HepG2 (cell line): ENCODE results near the gene ATP2B2. TPM values are rescaled to one million over a fixed set of nuclear protein-coding genes. Genes with fewer than 3 reads are reported as not detected.

ENCODE experiments used
- FLYWCH1 ChIP-seq: sonication (generic); formaldehyde crosslinking; IDR thresholded peaks from 2 replicates; pipeline ENCODE4 v1.8.1; 2023; ENCODE audit warnings: mild to moderate bottlenecking, missing genetic modification reagents
- FOXA1 ChIP-seq, 2 experiments: fragments of 450-650 bp in 1 of 2; sonication (generic) in 1 of 2; formaldehyde crosslinking in 1 of 2; IDR thresholded peaks; 2 replicates each; pipeline versions ENCODE4 v1.4.0 to v1.6.1; 2016 to 2020; ENCODE audit warnings: missing genetic modification reagents in 1 of 2
- HNF4A ChIP-seq: sonication (generic); formaldehyde crosslinking; IDR thresholded peaks from 2 replicates; pipeline ENCODE4 v1.4.0; 2020; ENCODE audit warnings: missing genetic modification reagents
- HOXA3 ChIP-seq: sonication (generic); formaldehyde crosslinking; IDR thresholded peaks from 2 replicates; pipeline ENCODE4 v1.5.0; 2020; ENCODE audit warnings: missing genetic modification reagents
- PITX1 ChIP-seq: sonication (generic); formaldehyde crosslinking; IDR thresholded peaks from 2 replicates; pipeline ENCODE4 v1.5.1; 2020; ENCODE audit warnings: mild to moderate bottlenecking, missing genetic modification reagents
- REL ChIP-seq: sonication (generic); formaldehyde crosslinking; conservative IDR thresholded peaks from 2 replicates; pipeline ENCODE4 v1.8.0; 2022; ENCODE audit warnings: mild to moderate bottlenecking, missing genetic modification reagents, moderate library complexity
- TBX2 ChIP-seq: sonication (generic); formaldehyde crosslinking; IDR thresholded peaks from 2 replicates; pipeline ENCODE4 v1.5.0; 2020; ENCODE audit warnings: missing genetic modification reagents, mild to moderate bottlenecking, borderline replicate concordance
- WIZ ChIP-seq: sonication (generic); formaldehyde crosslinking; IDR thresholded peaks from 2 replicates; pipeline ENCODE4 v1.5.1; 2020; ENCODE audit warnings: mild to moderate bottlenecking, missing genetic modification reagents
- ZEB1 ChIP-seq: IDR thresholded peaks from 2 replicates; pipeline ENCODE4 v1.6.1; 2012; ENCODE audit warnings: mild to moderate bottlenecking, low read depth, inconsistent platforms; ENCODE audit not compliant: insufficient replicate concordance
- ZFP36 ChIP-seq: fragments of 150-350 bp; IDR thresholded peaks from 2 replicates; pipeline ENCODE4 v1.6.1; 2018; ENCODE audit warnings: borderline replicate concordance, low read length, low read depth; ENCODE audit not compliant: partially characterized antibody
- ZNF235 ChIP-seq: sonication (generic); formaldehyde crosslinking; IDR thresholded peaks from 2 replicates; pipeline ENCODE4 v1.8.1; 2023; ENCODE audit warnings: mild to moderate bottlenecking, missing genetic modification reagents, borderline replicate concordance
- ZNF264 ChIP-seq: sonication (generic); formaldehyde crosslinking; IDR thresholded peaks from 2 replicates; pipeline ENCODE4 v1.4.0; 2020; ENCODE audit warnings: missing genetic modification reagents
- ZNF567 ChIP-seq: sonication (generic); formaldehyde crosslinking; IDR thresholded peaks from 2 replicates; pipeline ENCODE4 v1.8.1; 2023; ENCODE audit warnings: mild to moderate bottlenecking, missing genetic modification reagents, borderline replicate concordance
- ZNF619 ChIP-seq: sonication (generic); formaldehyde crosslinking; IDR thresholded peaks from 2 replicates; pipeline ENCODE4 v1.4.0; 2020; ENCODE audit warnings: mild to moderate bottlenecking, missing genetic modification reagents
- ZNF670 ChIP-seq: sonication (generic); formaldehyde crosslinking; IDR thresholded peaks from 2 replicates; pipeline ENCODE4 v1.8.0; 2022; ENCODE audit warnings: mild to moderate bottlenecking, missing genetic modification reagents, borderline replicate concordance
- ZNF724P ChIP-seq: sonication (generic); formaldehyde crosslinking; IDR thresholded peaks from 2 replicates; pipeline ENCODE4 v1.8.0; 2022; ENCODE audit warnings: missing genetic modification reagents, borderline replicate concordance
- polyA plus RNA-seq, 8 experiments: library from polyadenylated mRNA; depleted of rRNA in 3 of 8; stranded (reverse) in 7 of 8; unstranded in 1 of 8; fragments of >200 nt; fragmentation: Illumina TruSeq in 4 of 8; extraction: Trizol in 4 of 8; gene quantifications; 2 replicates each; pipeline versions ENCODE4 v1.2.1 to v1.2.3, GENCODE V29; 2011 to 2016; ENCODE audit warnings: low read depth in 4 of 8, missing spikeins in 1 of 8, mixed read lengths in 1 of 8; ENCODE audit not compliant: insufficient read depth in 1 of 8
- total RNA-seq, 5 experiments: library from RNA; depleted of rRNA; stranded (reverse); fragments of >200 nt; fragmentation: Illumina TruSeq; extraction: Trizol; gene quantifications; 2 replicates each; pipeline ENCODE4 v1.2.3, GENCODE V29; 2016; ENCODE audit warnings: low read depth in 1 of 5
- TF ChIP-seq, protein P1 (sequence below): sonication (generic); formaldehyde crosslinking; IDR thresholded peaks from 2 replicates; pipeline ENCODE4 v1.5.1; 2020; ENCODE audit warnings: mild to moderate bottlenecking, missing genetic modification reagents, moderate library complexity
- TF ChIP-seq, protein P2 (sequence below): sonication (generic); formaldehyde crosslinking; IDR thresholded peaks from 2 replicates; pipeline ENCODE4 v1.4.0; 2020; ENCODE audit warnings: mild to moderate bottlenecking, missing genetic modification reagents
- TF ChIP-seq, protein P3 (sequence below): sonication (generic); formaldehyde crosslinking; IDR thresholded peaks from 2 replicates; pipeline ENCODE4 v1.4.0; 2020; ENCODE audit warnings: missing genetic modification reagents
- TF ChIP-seq, protein P4 (sequence below): sonication (generic); formaldehyde crosslinking; IDR thresholded peaks from 2 replicates; pipeline ENCODE4 v1.5.0; 2020; ENCODE audit warnings: missing genetic modification reagents

Gene ATP2B2
- total and polyA plus RNA-seq, 2 of the 13 experiments (the other 11 are each of a cell fraction or from before 2014, with no cell fraction given), result 1.5 to 2.3 TPM

GRCh38 chr3:10292505-10293419, 212.6 kb downstream of the ATP2B2 start, which contains the start of gene GHRL (continued):
- TF ChIP-seq ZNF567 (CRISPR knock-in tag) (no peak), ZNF670 (CRISPR knock-in tag) (0 out of 2 replicates have a peak, but pooled peaks have one; percentile 32), REL (CRISPR knock-in tag) (no peak), FOXA1 (IDR thresholded peaks at IDR 0.05) (peak; percentile 63), FOXA1 (CRISPR knock-in tag; IDR thresholded peaks at IDR 0.05) (peak; percentile 95), PITX1 (CRISPR knock-in tag) (0 out of 2 replicates have a peak, but pooled peaks have one; percentile 54), ZEB1 (peak; percentile 83), ZFP36 (no peak), HNF4A (CRISPR knock-in tag) (peak; percentile 67), FLYWCH1 (CRISPR knock-in tag) (no peak), ZNF724P (CRISPR knock-in tag) (no peak), ZNF264 (peak; percentile 59; the same call in 1 of the 2 replicates), HOXA3 (CRISPR knock-in tag) (peak; percentile 45), ZNF619 (CRISPR knock-in tag) (no peak), WIZ (CRISPR knock-in tag) (no peak), TBX2 (CRISPR knock-in tag) (peak; percentile 69; the same call in 1 of the 2 replicates), ZNF235 (CRISPR knock-in tag) (no peak)
- TF ChIP-seq, protein P1, sequence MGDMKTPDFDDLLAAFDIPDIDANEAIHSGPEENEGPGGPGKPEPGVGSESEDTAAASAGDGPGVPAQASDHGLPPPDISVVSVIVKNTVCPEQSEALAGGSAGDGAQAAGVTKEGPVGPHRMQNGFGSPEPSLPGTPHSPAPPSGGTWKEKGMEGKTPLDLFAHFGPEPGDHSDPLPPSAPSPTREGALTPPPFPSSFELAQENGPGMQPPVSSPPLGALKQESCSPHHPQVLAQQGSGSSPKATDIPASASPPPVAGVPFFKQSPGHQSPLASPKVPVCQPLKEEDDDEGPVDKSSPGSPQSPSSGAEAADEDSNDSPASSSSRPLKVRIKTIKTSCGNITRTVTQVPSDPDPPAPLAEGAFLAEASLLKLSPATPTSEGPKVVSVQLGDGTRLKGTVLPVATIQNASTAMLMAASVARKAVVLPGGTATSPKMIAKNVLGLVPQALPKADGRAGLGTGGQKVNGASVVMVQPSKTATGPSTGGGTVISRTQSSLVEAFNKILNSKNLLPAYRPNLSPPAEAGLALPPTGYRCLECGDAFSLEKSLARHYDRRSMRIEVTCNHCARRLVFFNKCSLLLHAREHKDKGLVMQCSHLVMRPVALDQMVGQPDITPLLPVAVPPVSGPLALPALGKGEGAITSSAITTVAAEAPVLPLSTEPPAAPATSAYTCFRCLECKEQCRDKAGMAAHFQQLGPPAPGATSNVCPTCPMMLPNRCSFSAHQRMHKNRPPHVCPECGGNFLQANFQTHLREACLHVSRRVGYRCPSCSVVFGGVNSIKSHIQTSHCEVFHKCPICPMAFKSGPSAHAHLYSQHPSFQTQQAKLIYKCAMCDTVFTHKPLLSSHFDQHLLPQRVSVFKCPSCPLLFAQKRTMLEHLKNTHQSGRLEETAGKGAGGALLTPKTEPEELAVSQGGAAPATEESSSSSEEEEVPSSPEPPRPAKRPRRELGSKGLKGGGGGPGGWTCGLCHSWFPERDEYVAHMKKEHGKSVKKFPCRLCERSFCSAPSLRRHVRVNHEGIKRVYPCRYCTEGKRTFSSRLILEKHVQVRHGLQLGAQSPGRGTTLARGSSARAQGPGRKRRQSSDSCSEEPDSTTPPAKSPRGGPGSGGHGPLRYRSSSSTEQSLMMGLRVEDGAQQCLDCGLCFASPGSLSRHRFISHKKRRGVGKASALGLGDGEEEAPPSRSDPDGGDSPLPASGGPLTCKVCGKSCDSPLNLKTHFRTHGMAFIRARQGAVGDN (CRISPR knock-in tag), result peak; percentile 53
- TF ChIP-seq, protein P2, sequence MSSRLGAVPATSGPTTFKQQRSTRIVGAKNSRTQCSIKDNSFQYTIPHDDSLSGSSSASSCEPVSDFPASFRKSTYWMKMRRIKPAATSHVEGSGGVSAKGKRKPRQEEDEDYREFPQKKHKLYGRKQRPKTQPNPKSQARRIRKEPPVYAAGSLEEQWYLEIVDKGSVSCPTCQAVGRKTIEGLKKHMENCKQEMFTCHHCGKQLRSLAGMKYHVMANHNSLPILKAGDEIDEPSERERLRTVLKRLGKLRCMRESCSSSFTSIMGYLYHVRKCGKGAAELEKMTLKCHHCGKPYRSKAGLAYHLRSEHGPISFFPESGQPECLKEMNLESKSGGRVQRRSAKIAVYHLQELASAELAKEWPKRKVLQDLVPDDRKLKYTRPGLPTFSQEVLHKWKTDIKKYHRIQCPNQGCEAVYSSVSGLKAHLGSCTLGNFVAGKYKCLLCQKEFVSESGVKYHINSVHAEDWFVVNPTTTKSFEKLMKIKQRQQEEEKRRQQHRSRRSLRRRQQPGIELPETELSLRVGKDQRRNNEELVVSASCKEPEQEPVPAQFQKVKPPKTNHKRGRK (CRISPR knock-in tag), result no peak
- TF ChIP-seq, protein P3, sequence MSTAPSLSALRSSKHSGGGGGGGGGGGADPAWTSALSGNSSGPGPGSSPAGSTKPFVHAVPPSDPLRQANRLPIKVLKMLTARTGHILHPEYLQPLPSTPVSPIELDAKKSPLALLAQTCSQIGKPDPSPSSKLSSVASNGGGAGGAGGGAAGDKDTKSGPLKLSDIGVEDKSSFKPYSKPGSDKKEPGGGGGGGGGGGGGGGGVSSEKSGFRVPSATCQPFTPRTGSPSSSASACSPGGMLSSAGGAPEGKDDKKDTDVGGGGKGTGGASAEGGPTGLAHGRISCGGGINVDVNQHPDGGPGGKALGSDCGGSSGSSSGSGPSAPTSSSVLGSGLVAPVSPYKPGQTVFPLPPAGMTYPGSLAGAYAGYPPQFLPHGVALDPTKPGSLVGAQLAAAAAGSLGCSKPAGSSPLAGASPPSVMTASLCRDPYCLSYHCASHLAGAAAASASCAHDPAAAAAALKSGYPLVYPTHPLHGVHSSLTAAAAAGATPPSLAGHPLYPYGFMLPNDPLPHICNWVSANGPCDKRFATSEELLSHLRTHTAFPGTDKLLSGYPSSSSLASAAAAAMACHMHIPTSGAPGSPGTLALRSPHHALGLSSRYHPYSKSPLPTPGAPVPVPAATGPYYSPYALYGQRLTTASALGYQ, result peak; percentile 28; the same call in 1 of the 2 replicates
- TF ChIP-seq, protein P4, sequence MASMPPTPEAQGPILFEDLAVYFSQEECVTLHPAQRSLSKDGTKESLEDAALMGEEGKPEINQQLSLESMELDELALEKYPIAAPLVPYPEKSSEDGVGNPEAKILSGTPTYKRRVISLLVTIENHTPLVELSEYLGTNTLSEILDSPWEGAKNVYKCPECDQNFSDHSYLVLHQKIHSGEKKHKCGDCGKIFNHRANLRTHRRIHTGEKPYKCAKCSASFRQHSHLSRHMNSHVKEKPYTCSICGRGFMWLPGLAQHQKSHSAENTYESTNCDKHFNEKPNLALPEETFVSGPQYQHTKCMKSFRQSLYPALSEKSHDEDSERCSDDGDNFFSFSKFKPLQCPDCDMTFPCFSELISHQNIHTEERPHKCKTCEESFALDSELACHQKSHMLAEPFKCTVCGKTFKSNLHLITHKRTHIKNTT, result no peak
